HuH-7.5 (cell line): Measurements from ENCODE around the gene SLC41A3.
A peak's percentile ranks its signal among the peaks of the same experiment; 100 is the strongest.
"Not testable (repeated sequence)": the region's sequence is repeated elsewhere in the genome, so short reads cannot be mapped to it uniquely, and the experiment has no call there.

Experiments
- DNase-seq: peaks from one replicate; pipeline ENCODE4 v3.0.0; 2011; ENCODE audit warnings: low spot score

The SLC41A3 gene

DNA sequence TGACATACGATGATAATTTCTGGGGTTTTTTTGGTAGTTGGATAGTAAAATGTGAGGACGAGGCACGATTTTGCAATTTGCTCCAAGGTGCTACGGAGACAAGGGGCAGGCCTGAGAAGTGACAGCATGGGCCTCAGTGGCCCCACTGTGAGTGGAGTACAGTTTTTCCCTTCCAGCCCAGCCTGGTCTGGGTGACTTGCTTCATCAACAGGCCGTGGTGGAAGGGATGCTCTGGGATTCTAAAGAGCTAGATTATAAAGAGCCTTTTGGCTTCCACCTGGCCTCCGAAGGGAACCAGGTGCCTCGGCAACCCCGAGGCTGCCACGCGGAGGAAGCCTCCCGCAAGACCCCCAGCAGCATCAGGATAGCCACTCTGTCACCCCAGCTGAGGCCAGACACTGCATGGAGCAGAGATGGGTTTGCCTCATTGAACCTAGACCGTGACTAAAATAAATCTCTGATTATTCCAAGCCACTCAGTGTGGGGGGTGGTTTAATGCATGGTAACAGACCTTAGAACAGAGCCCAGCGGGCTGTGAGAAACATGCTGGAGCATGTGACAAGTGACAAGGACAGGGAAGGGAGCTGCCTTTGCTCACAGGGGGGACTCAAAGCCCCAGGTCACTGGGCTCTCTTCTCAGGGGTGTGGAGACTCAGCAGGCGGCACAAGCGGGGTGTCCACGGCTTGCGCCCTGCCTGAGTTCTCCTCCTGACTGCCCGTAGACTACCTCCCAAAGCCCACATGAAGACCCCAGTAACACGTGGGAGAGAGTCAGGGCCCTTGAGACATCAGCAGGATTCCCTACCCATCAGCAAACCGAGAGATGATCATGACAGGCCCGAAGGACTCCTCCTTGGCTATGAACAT lies 22.6 kb upstream of the SLC41A3 start:
- no peak for DNase-seq

- no peak for DNase-seq
Observed at GRCh38 chr3:126105691-126106187, 21.8 kb upstream of the SLC41A3 start.

- DNase-seq = no peak
Observed at GRCh38 chr3:126104742-126105605, 21.1 kb upstream of the SLC41A3 start.

GRCh38 chr3:126104028-126104635 lies 20.2 kb upstream of the SLC41A3 start:
- DNase-seq = no peak

GRCh38 chr3:126103121-126104027 lies 19.4 kb upstream of the SLC41A3 start:
- DNase-seq = no peak

DNA sequence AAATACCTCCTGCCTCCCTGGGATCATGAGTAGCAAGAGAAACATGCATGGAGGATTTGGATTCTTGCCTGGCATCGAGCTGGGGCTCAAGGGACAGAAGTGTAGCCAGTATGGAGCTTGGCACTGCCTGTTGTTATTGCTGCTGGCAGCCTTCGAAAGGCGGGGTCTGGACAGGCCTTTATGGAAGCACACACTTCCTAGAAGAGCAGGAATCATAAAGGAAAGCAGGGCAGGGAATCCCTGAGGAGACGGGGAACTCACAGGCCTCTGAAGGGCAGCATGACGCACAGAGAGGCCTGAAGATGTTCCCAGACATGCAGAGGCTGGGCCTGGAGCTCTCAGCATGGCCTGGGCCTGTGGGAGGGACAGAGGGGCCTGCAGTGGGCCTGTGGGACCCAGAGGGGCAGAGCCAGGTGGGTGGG lies 18.6 kb upstream of the SLC41A3 start:
- no peak for DNase-seq

DNA sequence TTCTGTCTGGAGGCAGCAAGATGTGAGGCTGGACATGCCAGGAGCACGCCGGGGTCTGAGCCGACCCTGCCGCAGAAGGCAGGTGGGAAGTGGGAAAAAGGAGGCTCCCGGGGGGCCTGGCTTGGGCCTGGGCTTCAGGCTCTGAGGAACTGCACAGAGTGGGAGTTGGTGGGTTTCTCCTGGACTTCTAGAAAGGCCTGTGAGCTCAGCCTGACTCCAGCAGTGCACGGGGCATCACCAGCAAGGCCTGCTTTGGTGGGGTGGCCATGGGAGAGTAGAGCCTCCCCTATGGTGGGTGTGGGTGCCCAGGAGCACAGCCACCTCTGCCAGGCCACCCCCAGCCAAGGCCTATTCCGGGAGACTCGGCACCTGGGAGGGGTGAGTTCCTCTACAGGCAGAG lies 18.1 kb upstream of the SLC41A3 start:
- DNase-seq = no peak

DNA sequence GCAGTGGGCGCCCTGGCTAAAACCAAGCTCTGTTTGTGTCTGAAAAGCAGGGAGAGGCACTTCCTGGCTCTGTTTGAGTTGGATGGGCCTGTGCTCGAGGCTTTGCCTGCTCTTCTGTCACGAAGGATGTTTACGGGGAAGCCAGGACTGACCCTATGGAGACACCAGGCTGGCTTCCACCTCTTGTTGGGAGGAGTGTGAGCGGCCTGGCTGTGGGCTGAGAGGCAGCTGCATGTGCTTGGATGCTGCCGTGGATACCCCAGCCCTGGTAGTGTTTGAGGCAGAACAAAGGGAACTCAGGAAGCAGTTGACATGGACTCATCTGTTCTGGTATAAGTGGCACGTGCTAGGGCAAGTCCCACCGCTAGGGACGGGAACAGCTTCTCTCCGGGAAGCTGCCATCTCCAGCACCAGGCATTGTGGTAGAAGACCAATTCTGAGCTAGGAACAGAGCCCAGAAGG lies 17.6 kb upstream of the SLC41A3 start:
- DNase-seq = no peak

GRCh38 chr3:126100634-126101301 lies 16.8 kb upstream of the SLC41A3 start:
- DNase-seq = no peak

DNA sequence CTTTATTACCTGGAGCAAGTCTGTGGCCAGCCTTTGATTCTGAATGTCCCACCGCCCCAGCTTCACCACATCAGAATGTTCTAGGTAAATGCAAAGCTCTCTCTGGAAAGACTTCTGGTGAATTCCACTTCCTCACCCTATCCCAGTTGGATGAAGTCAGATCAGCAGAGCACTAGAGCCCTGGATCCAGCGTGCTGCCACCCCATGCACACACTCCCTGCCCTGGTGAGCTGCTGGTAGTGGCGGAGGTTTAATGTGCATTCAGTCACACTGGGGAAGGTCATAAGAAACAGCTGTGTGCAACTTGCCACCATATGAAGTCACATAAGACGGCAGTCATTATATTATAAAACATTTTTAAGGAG lies 16.3 kb upstream of the SLC41A3 start:
- DNase-seq = no peak

- no peak for DNase-seq
Observed at GRCh38 chr3:126098391-126098858, 14.5 kb upstream of the SLC41A3 start.

DNA sequence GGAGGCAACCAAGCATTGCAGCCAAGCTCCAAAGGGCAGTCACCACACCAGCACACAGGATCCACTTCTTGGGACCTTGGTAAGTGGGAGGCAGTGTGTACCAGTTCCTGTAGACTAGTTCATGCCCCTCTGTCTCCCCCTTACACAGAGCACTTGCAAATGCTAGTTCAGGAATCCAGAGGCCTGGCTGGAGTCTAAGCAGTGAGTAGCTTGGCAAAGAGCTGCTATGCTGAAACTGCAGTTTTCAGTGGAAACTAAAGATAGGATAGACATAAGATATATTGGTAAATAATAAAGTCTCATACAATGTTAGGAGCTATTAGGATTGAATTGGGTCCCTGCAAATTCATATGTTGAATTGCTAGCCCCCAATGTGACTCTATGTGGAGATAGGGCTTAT lies 13.9 kb upstream of the SLC41A3 start:
- no peak for DNase-seq

- not testable (repeated sequence) for DNase-seq
Observed at GRCh38 chr3:126096274-126096673, 12.3 kb upstream of the SLC41A3 start.

DNA sequence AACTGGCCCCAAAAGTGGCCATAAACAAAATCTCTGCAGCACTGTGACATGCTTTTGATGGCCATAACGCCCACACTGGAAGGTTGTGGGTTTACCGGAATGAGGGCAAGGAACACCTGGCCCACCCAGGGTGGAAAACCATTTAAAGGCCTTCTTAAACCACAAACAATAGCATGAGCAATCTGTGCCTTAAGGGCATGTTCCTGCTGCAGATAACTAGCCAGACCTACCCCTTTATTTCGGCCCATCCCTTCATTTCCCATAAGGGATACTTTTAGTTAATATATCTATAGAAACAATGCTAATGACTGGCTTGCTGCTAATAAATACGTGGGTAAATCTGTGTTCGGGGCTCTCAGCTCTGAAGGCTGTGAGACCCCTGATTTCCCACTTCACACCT lies 8.2 kb upstream of the SLC41A3 start:
- DNase-seq = not testable (repeated sequence)

GRCh38 chr3:126087552-126088175 lies 3.7 kb upstream of the SLC41A3 start:
- DNase-seq = no peak

DNA sequence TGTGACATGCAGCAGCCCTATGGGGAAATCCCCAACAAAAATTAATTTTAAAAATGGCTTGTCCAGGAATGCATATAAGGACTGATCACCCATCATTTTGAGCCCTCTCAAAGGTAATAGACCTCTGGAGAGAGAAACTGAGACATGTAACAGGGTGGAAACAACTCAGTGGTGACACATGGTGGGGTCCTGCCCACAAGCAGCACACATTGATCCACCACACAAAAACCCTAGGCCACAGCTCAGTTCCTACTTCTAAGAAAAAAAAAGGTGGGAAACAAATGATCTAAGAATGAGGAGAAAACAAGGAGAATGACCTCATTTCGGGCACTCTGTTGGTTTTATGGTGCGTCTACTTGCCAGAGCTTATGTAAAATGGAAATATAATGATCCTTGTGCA lies 1.9 kb upstream of the SLC41A3 start:
- DNase-seq = no peak

- no peak for DNase-seq
Observed at GRCh38 chr3:126085276-126085675, 1.4 kb upstream of the SLC41A3 start.

GRCh38 chr3:126084768-126085180 lies 850 bp upstream of the SLC41A3 start:
- no peak for DNase-seq

GRCh38 chr3:126083511-126083912 lies 412 bp downstream of the SLC41A3 start:
- DNase-seq = peak; percentile 66

- DNase-seq = no peak
Observed at GRCh38 chr3:126083138-126083445, 832 bp downstream of the SLC41A3 start.
